H1 (cell line): ENCODE data around the gene TXNDC16. TPM values are rescaled to one million over a fixed set of nuclear protein-coding genes. Genes with fewer than 3 reads are reported as not detected.

Source experiments
- CTCF ChIA-PET: fragments of 300-600 bp; sonication (Branson Sonifier 250); formaldehyde crosslinking; loops from one replicate; lab custom pipeline; 2021; ENCODE audit not compliant: partially characterized antibody; lab: Charles Lee
- POLR2A ChIA-PET: fragments of 300-600 bp; sonication (Branson Sonifier 250); formaldehyde crosslinking; loops from one replicate; lab custom pipeline; 2021; ENCODE audit warnings: inconsistent platforms; ENCODE audit not compliant: partially characterized antibody; lab: Charles Lee
- DNase-seq, 2 experiments: peaks; one replicate each; pipeline versions ENCODE4 v3.0.0 to v3.0.0-alpha.2; 2010 to 2022; ENCODE audit warnings: low spot score in 2 of 2, low read depth in 1 of 2, mixed read lengths in 1 of 2
- FAIRE-seq: peaks from 2 replicates; lab custom pipeline; 2011; peaks lifted over from hg19 to GRCh38; lab: Jason Lieb, UNC
- H2AFZ ChIP-seq: 2 replicates; pipeline ENCODE4 v1.8.1; 2012; ENCODE audit warnings: low read length, inconsistent platforms
- H2AK5ac ChIP-seq: 2 replicates; pipeline ENCODE4 v1.6.1; 2013; ENCODE audit warnings: low read depth, low read length
- H2BK120ac ChIP-seq: replicated peaks from 2 replicates; pipeline ENCODE3; 2013; ENCODE audit warnings: low read depth, low read length, inconsistent platforms
- H2BK12ac ChIP-seq: 2 replicates; pipeline ENCODE4 v1.6.1; 2013; ENCODE audit warnings: low read depth, low read length
- H2BK15ac ChIP-seq: 2 replicates; pipeline ENCODE4 v1.6.1; 2013; ENCODE audit warnings: low read length
- H2BK20ac ChIP-seq: 2 replicates; pipeline ENCODE4 v1.6.1; 2013; ENCODE audit warnings: low read length
- H2BK5ac ChIP-seq: 2 replicates; pipeline ENCODE4 v1.6.1; 2013; ENCODE audit warnings: low read depth, low read length
- H3K14ac ChIP-seq: 2 replicates; pipeline ENCODE4 v1.6.1; 2013; ENCODE audit warnings: inconsistent platforms; ENCODE audit not compliant: insufficient read length
- H3K18ac ChIP-seq: 2 replicates; pipeline ENCODE4 v1.6.1; 2013; ENCODE audit warnings: low read length; ENCODE audit errors: extremely low read depth
- H3K23ac ChIP-seq: 2 replicates; pipeline ENCODE4 v1.6.1; 2013; ENCODE audit warnings: inconsistent platforms; ENCODE audit not compliant: insufficient read length
- H3K23me2 ChIP-seq: 2 replicates; pipeline ENCODE4 v1.6.1; 2013; ENCODE audit warnings: low read depth, low read length
- H3K27ac ChIP-seq: 2 replicates; pipeline ENCODE4 v1.6.1; 2011; ENCODE audit warnings: low read depth, low read length, inconsistent platforms
- H3K27me3 ChIP-seq, 4 experiments: replicated peaks in 1 of 4; 1 replicate in 1 of 4; 2 replicates in 3 of 4; pipeline versions ENCODE4 v1.6.1 to v1.8.1; 2011 to 2013; ENCODE audit warnings: low read length in 3 of 4, mild to moderate bottlenecking in 3 of 4, inconsistent platforms in 2 of 4, mixed read lengths in 2 of 4, moderate library complexity in 1 of 4; ENCODE audit not compliant: control insufficient read depth in 3 of 4, insufficient read depth in 3 of 4; ENCODE audit errors: extremely low read depth in 1 of 4
- H3K36me3 ChIP-seq, 4 experiments: 2 replicates each; pipeline versions ENCODE4 v1.6.1 to v1.8.1; 2011 to 2013; ENCODE audit warnings: mild to moderate bottlenecking in 4 of 4, low read length in 3 of 4, moderate library complexity in 2 of 4, control low read depth in 1 of 4, inconsistent platforms in 1 of 4; ENCODE audit not compliant: insufficient read depth in 4 of 4, control insufficient read depth in 2 of 4
- H3K4ac ChIP-seq: replicated peaks from 2 replicates; pipeline ENCODE3; 2013; ENCODE audit warnings: low read length, low read depth, mixed read lengths, inconsistent platforms; ENCODE audit not compliant: insufficient read length
- H3K4me1 ChIP-seq, 4 experiments: replicated peaks in 1 of 4; 1 replicate in 1 of 4; 2 replicates in 3 of 4; pipeline versions ENCODE4 v1.6.1 to v1.8.1; 2011 to 2013; ENCODE audit warnings: low read length in 3 of 4, inconsistent platforms in 2 of 4, mixed read lengths in 1 of 4; ENCODE audit not compliant: insufficient read depth in 4 of 4, control insufficient read depth in 3 of 4
- H3K4me2 ChIP-seq, 2 experiments: 2 replicates each; pipeline versions ENCODE4 v1.6.1 to v1.8.1; 2011 to 2013; ENCODE audit warnings: low read depth in 2 of 2, low read length in 2 of 2, control low read depth in 1 of 2, inconsistent platforms in 1 of 2, mild to moderate bottlenecking in 1 of 2; ENCODE audit not compliant: insufficient read depth in 1 of 2
- H3K4me3 ChIP-seq, 4 experiments: fragments of 200-600, 300-600 bp in 1 of 4; sonication (generic), shearing (Covaris generic), sonication (Bioruptor Twin) in 1 of 4; 2 replicates each; pipeline versions ENCODE4 v1.5.1 to v1.8.1; 2011 to 2016; ENCODE audit warnings: low read length in 4 of 4, low read depth in 3 of 4, control low read depth in 2 of 4, inconsistent platforms in 2 of 4, mild to moderate bottlenecking in 2 of 4, mixed read lengths in 1 of 4, moderate library complexity in 1 of 4; ENCODE audit not compliant: insufficient read depth in 2 of 4; ENCODE audit errors: extremely low read depth in 1 of 4
- H3K56ac ChIP-seq: replicated peaks from 2 replicates; pipeline ENCODE3; 2013; ENCODE audit warnings: low read depth, mild to moderate bottlenecking, mixed read lengths, low read length, inconsistent platforms; ENCODE audit not compliant: insufficient read length
- H3K79me1 ChIP-seq: 2 replicates; pipeline ENCODE4 v1.6.1; 2013; ENCODE audit warnings: low read depth, low read length, control low read depth
- H3K79me2 ChIP-seq, 2 experiments: 2 replicates each; pipeline versions ENCODE4 v1.6.1 to v1.8.1; 2012 to 2013; ENCODE audit warnings: low read length in 2 of 2, mild to moderate bottlenecking in 2 of 2, inconsistent platforms in 1 of 2; ENCODE audit not compliant: insufficient read depth in 2 of 2, control insufficient read depth in 1 of 2
- H3K9ac ChIP-seq, 4 experiments: replicated peaks in 1 of 4; 1 replicate in 1 of 4; 2 replicates in 3 of 4; pipeline versions ENCODE4 v1.6.1 to v1.8.1; 2011 to 2013; ENCODE audit warnings: low read depth in 3 of 4, low read length in 3 of 4, control low read depth in 2 of 4, mild to moderate bottlenecking in 2 of 4, moderate library complexity in 2 of 4, inconsistent platforms in 1 of 4; ENCODE audit errors: extremely low read depth in 1 of 4
- H3K9me3 ChIP-seq, 2 experiments: 2 replicates each; pipeline versions ENCODE4 v1.6.1 to v1.8.1; 2012 to 2013; ENCODE audit warnings: mild to moderate bottlenecking in 2 of 2, moderate library complexity in 2 of 2, control low read depth in 1 of 2, inconsistent platforms in 1 of 2, low read depth in 1 of 2, low read length in 1 of 2, mixed read lengths in 1 of 2; ENCODE audit not compliant: insufficient read depth in 2 of 2
- H4K20me1 ChIP-seq, 2 experiments: replicated peaks in 1 of 2; 2 replicates each; pipeline versions ENCODE3 to v1.8.1; 2011 to 2013; ENCODE audit warnings: inconsistent platforms in 2 of 2, low read length in 2 of 2, mild to moderate bottlenecking in 1 of 2; ENCODE audit not compliant: insufficient read depth in 2 of 2, control insufficient read depth in 1 of 2
- H4K5ac ChIP-seq: 2 replicates; pipeline ENCODE4 v1.6.1; 2013; ENCODE audit warnings: low read length, low read depth, mixed read lengths, inconsistent platforms; ENCODE audit not compliant: insufficient read length
- H4K8ac ChIP-seq: 2 replicates; pipeline ENCODE4 v1.8.0; 2013; ENCODE audit warnings: mild to moderate bottlenecking, moderate library complexity, low read length, inconsistent platforms; ENCODE audit not compliant: insufficient read depth; ENCODE audit errors: extremely low read depth
- H4K91ac ChIP-seq: replicated peaks from 2 replicates; pipeline ENCODE3; 2013; ENCODE audit warnings: low read length, mixed read lengths, inconsistent platforms; ENCODE audit not compliant: insufficient read length
- ASH2L ChIP-seq: fragments of 200-600, 300-600 bp; sonication (generic); IDR thresholded peaks from one replicate; pipeline ENCODE4 v1.7.1; 2017; ENCODE audit warnings: low read length
- BACH1 ChIP-seq: IDR thresholded peaks from 2 replicates; pipeline ENCODE4 v1.6.1; 2012; ENCODE audit warnings: low read length, improper control_type of control experiment
- CBX5 ChIP-seq: fragments of 300-800, 300-1000 bp; sonication (generic); IDR thresholded peaks from 2 replicates; pipeline ENCODE4 v1.7.1; 2016; ENCODE audit warnings: antibody characterized with exemption, low read length, low read depth
- E2F6 ChIP-seq: IDR thresholded peaks from 2 replicates; pipeline ENCODE4 v1.6.1; 2012; ENCODE audit warnings: inconsistent platforms
- EGR1 ChIP-seq: IDR thresholded peaks from 2 replicates; pipeline ENCODE4 v1.6.1; 2011; ENCODE audit warnings: low read depth, low read length, borderline replicate concordance
- GABPA ChIP-seq: IDR thresholded peaks from 2 replicates; pipeline ENCODE4 v1.6.1; 2011; ENCODE audit warnings: mild to moderate bottlenecking, low read length, moderate library complexity, borderline replicate concordance; ENCODE audit not compliant: insufficient read depth
- KDM4A ChIP-seq: IDR thresholded peaks from one replicate; pipeline ENCODE4 v1.7.1; 2012; ENCODE audit warnings: low read depth, mild to moderate bottlenecking, moderate library complexity, low read length, inconsistent platforms; ENCODE audit not compliant: severe bottlenecking
- POLR2A ChIP-seq, 2 experiments: IDR thresholded peaks; 1 replicate in 1 of 2; 2 replicates in 1 of 2; pipeline ENCODE4 v1.6.1; 2011; ENCODE audit warnings: low read depth in 2 of 2, low read length in 2 of 2, mild to moderate bottlenecking in 2 of 2; ENCODE audit errors: control extremely low read depth in 1 of 2
- RBBP5 ChIP-seq: IDR thresholded peaks from 2 replicates; pipeline ENCODE4 v1.7.1; 2012; ENCODE audit warnings: low read depth, mild to moderate bottlenecking, inconsistent platforms, low read length, moderate library complexity, borderline replicate concordance
- RFX5 ChIP-seq: IDR thresholded peaks from 2 replicates; pipeline ENCODE4 v1.6.1; 2011; ENCODE audit warnings: low read depth, low read length, improper control_type of control experiment, borderline replicate concordance
- RXRA ChIP-seq: IDR thresholded peaks from 2 replicates; pipeline ENCODE4 v1.6.1; 2011; ENCODE audit warnings: low read depth, mild to moderate bottlenecking, low read length, moderate library complexity; ENCODE audit not compliant: insufficient read depth
- SIX5 ChIP-seq: IDR thresholded peaks from 2 replicates; pipeline ENCODE4 v1.6.1; 2011; ENCODE audit warnings: mild to moderate bottlenecking, low read depth, low read length
- SUZ12 ChIP-seq: fragments of 200-600 bp; sonication (generic); IDR thresholded peaks from 2 replicates; pipeline ENCODE4 v1.6.1; 2012; ENCODE audit warnings: mild to moderate bottlenecking, inconsistent platforms, low read length, moderate library complexity, mixed read lengths
- TAF1 ChIP-seq: IDR thresholded peaks from 2 replicates; pipeline ENCODE4 v1.6.1; 2011; ENCODE audit warnings: mild to moderate bottlenecking, low read depth, low read length
- ZNF274 ChIP-seq: IDR thresholded peaks from 2 replicates; pipeline ENCODE4 v1.7.0; 2012; ENCODE audit warnings: low read length, borderline replicate concordance; ENCODE audit errors: extremely low read depth
- WGBS, 2 experiments: shearing (Covaris generic) in 1 of 2; methylation state at CpG; one replicate each; pipeline versions ENCODE4 v1.1.6 to v1.1.7; 2013 to 2015; ENCODE audit warnings: low lambda C conversion rate in 2 of 2, mixed read lengths in 2 of 2, inconsistent platforms in 1 of 2, low coverage in 1 of 2, missing lambda C conversion rate in 1 of 2; ENCODE audit not compliant: insufficient replicate concordance in 2 of 2, insufficient coverage in 1 of 2, insufficient read length in 1 of 2; ENCODE audit errors: extremely low coverage in 1 of 2, missing lambda C conversion rate in 1 of 2; 5-methylcytosine and 5-hydroxymethylcytosine counted together
- polyA plus RNA-seq, 7 experiments: library from polyadenylated mRNA; depleted of rRNA in 3 of 7; stranded (reverse) in 5 of 7; unstranded in 2 of 7; fragments of >200 nt in 5 of 7; fragments of 200-250 nt in 2 of 7; gene quantifications; 1 replicate in 5 of 7; 2 replicates in 1 of 7; 4 replicates in 1 of 7; pipeline versions ENCODE4 v1.2.1 to v1.2.3, GENCODE V29; 2011 to 2013; ENCODE audit warnings: missing spikeins in 2 of 7, mixed read lengths in 2 of 7
- total RNA-seq: library from RNA; stranded (reverse); fragmentation: NEBNext Ultra II Directional; extraction: Animal tissue kit (Norgen Biotek cat#: 25700); gene quantifications from 2 replicates; pipeline ENCODE4 v1.2.1, GENCODE V29; 2021

The TXNDC16 gene
- total and polyA plus RNA-seq, 2 of the 8 experiments (the other 6 are each of a cell fraction or from before 2014, with no cell fraction given): 6.7 to 14.3 TPM

GRCh38 chr14:52463375-52463774 is 88.9 kb downstream of the TXNDC16 start:
- ChIA-PET CTCF (interaction anchor here (0.5 to 1.3 kb wide), 3 partner anchors 165 to 497 kb away, joined by 3 read pairs; no protein-coding TSS in a partner anchor), POLR2A (no interaction called here)
- WGBS, 2 experiments: 92% methylated on average over 3 of the region's 3 CpGs; no CpG with 5 or more reads in 1 of the 2 experiments
- Histone ChIP-seq H2BK15ac (no peak overlapping the region), H2AK5ac (no peak overlapping the region), H4K20me1 (no peaks in the 10 kb centered on the region), H2BK12ac (no peak overlapping the region), H3K14ac (no peak overlapping the region), H3K9ac (no peak overlapping the region), H3K79me2 (no peaks in the 10 kb centered on the region), H2BK120ac (no peak overlapping the region), H3K9me3 (0 out of 4 replicates have a peak, but pooled peaks cover 3 to 4% of the 10 kb centered on the region in 2 experiments), H3K23me2 (no peaks in the 10 kb centered on the region), H4K91ac (no peak overlapping the region), H3K4me2 (no peak overlapping the region), H3K36me3 (peaks cover 0 to 6% (median 2%) of the 10 kb centered on the region in 4 experiments; a peak in 2 of 8 replicates), H3K56ac (no peak overlapping the region), H3K27me3 (no peaks in the 10 kb centered on the region), H3K18ac (no peak overlapping the region), H3K27ac (no peak overlapping the region), H2BK5ac (no peak overlapping the region), H3K23ac (no peak overlapping the region), H4K5ac (no peak overlapping the region), H2BK20ac (no peak overlapping the region), H3K79me1 (no peaks in the 10 kb centered on the region), H3K4me3 (no peak overlapping the region), H3K4ac (no peak overlapping the region), H2AFZ (no peak overlapping the region), H4K8ac (no peak overlapping the region), H3K4me1 (no peaks in the 10 kb centered on the region)
- no peak for DNase-seq
- no peak for FAIRE-seq
- TF ChIP-seq SUZ12 (no peak), CBX5 (no peak), POLR2A (IDR thresholded peaks at IDR 0.05; ENCODE audit: control extremely low read depth in 1 of 2, low read depth in 2 of 2, low read length in 2 of 2) (no peak), RXRA (no peak), RBBP5 (no peak), E2F6 (no peak), GABPA (no peak), TAF1 (no peak), EGR1 (no peak), KDM4A (no peak), ASH2L (no peak), SIX5 (no peak), ZNF274 (no peak), RFX5 (no peak), BACH1 (no peak)
